GM19239 (cell line): ENCODE measurements around the gene HECA.
"Not testable (repeated sequence)": the region's sequence is repeated elsewhere in the genome, so short reads cannot be mapped to it uniquely, and the experiment has no call there.

ENCODE experiments used
- DNase-seq: peaks from one replicate; pipeline ENCODE4 v3.0.0; 2011; ENCODE audit warnings: low spot score; ENCODE audit not compliant: insufficient read length
- FAIRE-seq: peaks from 2 replicates; lab custom pipeline; 2011; peaks lifted over from hg19 to GRCh38; lab: Jason Lieb, UNC

Gene HECA

GRCh38 chr6:139157086-139157485 lies 22.2 kb downstream of the HECA start:
- not testable (repeated sequence) for DNase-seq, FAIRE-seq

- DNase-seq (no peak), FAIRE-seq (no peak)
Observed at GRCh38 chr6:139159016-139159415, 24.1 kb downstream of the HECA start.

- FAIRE-seq (no peak), DNase-seq (no peak)
Observed at GRCh38 chr6:139161169-139161568, 26.3 kb downstream of the HECA start.

- DNase-seq (peak; percentile 73), FAIRE-seq (peak; percentile 97)
Observed at GRCh38 chr6:139161817-139162284, 27.0 kb downstream of the HECA start.

- no peak for DNase-seq
- FAIRE-seq, result no peak
Observed at GRCh38 chr6:139164001-139164400, 29.1 kb downstream of the HECA start.

- DNase-seq, result no peak
- no peak for FAIRE-seq
Observed at GRCh38 chr6:139165324-139165723, 30.4 kb downstream of the HECA start.

- no peak for DNase-seq
- FAIRE-seq, result no peak
Observed at GRCh38 chr6:139166238-139166955, 31.5 kb downstream of the HECA start.

GRCh38 chr6:139166956-139167313 lies 32.1 kb downstream of the HECA start:
- FAIRE-seq, result no peak
- no peak for DNase-seq

GRCh38 chr6:139172151-139172550 lies 37.3 kb downstream of the HECA start:
- FAIRE-seq (no peak), DNase-seq (no peak)

- DNase-seq (no peak), FAIRE-seq (no peak)
Observed at GRCh38 chr6:139172567-139172966, 37.7 kb downstream of the HECA start.

- FAIRE-seq (no peak), DNase-seq (no peak)
Observed at GRCh38 chr6:139173172-139173571, 38.3 kb downstream of the HECA start.

- FAIRE-seq (no peak), DNase-seq (no peak)
Observed at GRCh38 chr6:139173822-139174221, 38.9 kb downstream of the HECA start.

- FAIRE-seq (no peak), DNase-seq (no peak)
Observed at GRCh38 chr6:139174961-139175360, 40.1 kb downstream of the HECA start.

- FAIRE-seq, result peak; percentile 14
- DNase-seq, result no peak
Observed at GRCh38 chr6:139175389-139175948, 40.6 kb downstream of the HECA start.

- FAIRE-seq (no peak), DNase-seq (no peak)
Observed at GRCh38 chr6:139181236-139181635, 46.4 kb downstream of the HECA start.

- FAIRE-seq (no peak), DNase-seq (no peak)
Observed at GRCh38 chr6:139184047-139184446, 49.2 kb downstream of the HECA start.

- FAIRE-seq, result no peak
- DNase-seq, result no peak
Observed at GRCh38 chr6:139184459-139184858, 49.6 kb downstream of the HECA start.

GRCh38 chr6:139186242-139186641 lies 51.4 kb downstream of the HECA start:
- FAIRE-seq, result no peak
- DNase-seq, result no peak

GRCh38 chr6:139186692-139187091 lies 51.8 kb downstream of the HECA start:
- DNase-seq (no peak), FAIRE-seq (no peak)

GRCh38 chr6:139187489-139187888 lies 52.6 kb downstream of the HECA start:
- no peak for FAIRE-seq
- DNase-seq, result no peak

- FAIRE-seq, result no peak
- no peak for DNase-seq
Observed at GRCh38 chr6:139189665-139190064, 54.8 kb downstream of the HECA start.

- no peak for FAIRE-seq
- DNase-seq, result no peak
Observed at GRCh38 chr6:139194740-139195139, 59.9 kb downstream of the HECA start.
